Activated gamma-delta T cell treated with anti-CD3 and anti-CD28 coated beads, Interleukin-2, amount 50 U/mL, for 16 hours (primary cell): ENCODE measurements around the gene TIGD2.
"Not testable (repeated sequence)": the region's sequence is repeated elsewhere in the genome, so short reads cannot be mapped to it uniquely, and the experiment has no call there.

Experiments
- DNase-seq: peaks from one replicate; pipeline ENCODE4 v3.0.0-alpha.2; 2020; ENCODE audit warnings: low read depth

Gene TIGD2

GRCh38 chr4:89119836-89120235 lies 8.5 kb downstream of the TIGD2 start:
- no peak for DNase-seq

GRCh38 chr4:89121387-89122068 lies 10.2 kb downstream of the TIGD2 start:
- no peak for DNase-seq

- no peak for DNase-seq
Observed at GRCh38 chr4:89123451-89123851, 12.1 kb downstream of the TIGD2 start.

- DNase-seq, result no peak
Observed at GRCh38 chr4:89125901-89126782, 14.8 kb downstream of the TIGD2 start.

GRCh38 chr4:89129080-89129640 lies 17.8 kb downstream of the TIGD2 start:
- no peak for DNase-seq

GRCh38 chr4:89134775-89135319 lies 23.5 kb downstream of the TIGD2 start:
- no peak for DNase-seq

- no peak for DNase-seq
Observed at GRCh38 chr4:89136525-89136924, 25.2 kb downstream of the TIGD2 start.

GRCh38 chr4:89137231-89137630 lies 25.9 kb downstream of the TIGD2 start:
- no peak for DNase-seq

- DNase-seq, result no peak
Observed at GRCh38 chr4:89137695-89138094, 26.4 kb downstream of the TIGD2 start.

GRCh38 chr4:89140168-89140759 lies 28.9 kb downstream of the TIGD2 start:
- no peak for DNase-seq

GRCh38 chr4:89142691-89143669 lies 31.6 kb downstream of the TIGD2 start:
- DNase-seq, result no peak

GRCh38 chr4:89144652-89145051 lies 33.3 kb downstream of the TIGD2 start:
- DNase-seq, result not testable (repeated sequence)

GRCh38 chr4:89146196-89146595 lies 34.9 kb downstream of the TIGD2 start:
- no peak for DNase-seq

GRCh38 chr4:89152972-89153371 lies 41.6 kb downstream of the TIGD2 start:
- no peak for DNase-seq

- DNase-seq, result no peak
Observed at GRCh38 chr4:89156174-89156914, 45.0 kb downstream of the TIGD2 start.

GRCh38 chr4:89157488-89158024 lies 46.2 kb downstream of the TIGD2 start:
- no peak for DNase-seq

- no peak for DNase-seq
Observed at GRCh38 chr4:89158884-89159503, 47.7 kb downstream of the TIGD2 start.

- no peak for DNase-seq
Observed at GRCh38 chr4:89160806-89161205, 49.5 kb downstream of the TIGD2 start.

GRCh38 chr4:89161841-89162240 lies 50.5 kb downstream of the TIGD2 start:
- DNase-seq, result no peak

- no peak for DNase-seq
Observed at GRCh38 chr4:89162496-89162895, 51.2 kb downstream of the TIGD2 start.
